Measurements from ENCODE around the gene TRAF5.

Gene TRAF5

DNA sequence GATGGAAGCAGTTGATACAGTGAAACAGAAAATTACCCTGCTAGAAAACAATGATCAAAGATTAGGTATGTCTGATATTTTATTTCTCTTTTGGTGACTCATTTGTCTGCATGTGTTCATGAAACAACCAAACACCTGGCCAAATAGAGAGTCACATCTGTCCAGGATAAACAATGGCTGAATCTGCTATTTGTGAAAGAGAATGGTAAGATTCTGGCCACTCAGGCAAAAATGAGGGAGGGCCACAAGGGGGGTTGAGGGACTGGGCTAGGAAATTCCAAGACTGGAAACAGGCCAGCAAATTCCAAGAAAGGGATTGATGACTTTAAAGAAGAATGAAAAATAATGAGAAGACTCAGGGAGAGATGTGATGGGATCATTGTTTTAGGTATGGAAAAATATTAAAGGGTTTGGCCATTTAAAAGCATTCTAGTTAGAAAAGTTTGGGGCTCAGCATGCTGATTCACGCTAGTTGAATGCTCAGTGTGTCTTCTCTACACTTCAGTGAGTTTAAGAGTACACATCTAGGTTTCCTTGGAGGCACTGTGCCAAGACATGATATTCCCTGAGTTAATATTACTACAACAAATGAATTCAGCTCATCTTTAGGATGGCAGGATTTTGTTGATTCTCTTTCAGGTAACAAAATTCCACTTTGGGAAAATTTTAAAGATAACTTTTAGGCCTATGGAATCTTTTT lies 44.9 kb downstream of the TRAF5 start:
- H3K4me3 ChIP-seq (ENCODE audit: low read depth, low read length): no peak overlapping the region
- DNase-seq: no peak
- no peaks in the 10 kb centered on the region for H3K9me3 ChIP-seq (ENCODE audit: severe bottlenecking)
- H3K27ac ChIP-seq: no peak overlapping the region
- peaks cover 24% of the 10 kb centered on the region for H3K36me3 ChIP-seq
- no peak for TF ChIP-seq CTCF (IDR thresholded peaks at IDR 0.05; ENCODE audit: low read depth, low read length)
- no peaks in the 10 kb centered on the region for H3K27me3 ChIP-seq (ENCODE audit: insufficient read depth, low read depth, severe bottlenecking)

GRCh38 chr1:211372463-211372862 lies 45.8 kb downstream of the TRAF5 start:
- Histone ChIP-seq H3K27me3 (ENCODE audit: insufficient read depth, low read depth, severe bottlenecking) (no peaks in the 10 kb centered on the region), H3K4me3 (ENCODE audit: low read depth, low read length) (no peak overlapping the region), H3K9me3 (ENCODE audit: severe bottlenecking) (no peaks in the 10 kb centered on the region), H3K36me3 (peaks cover 18% of the 10 kb centered on the region), H3K27ac (no peak overlapping the region)
- TF ChIP-seq CTCF (IDR thresholded peaks at IDR 0.05; ENCODE audit: low read depth, low read length): no peak
- DNase-seq: no peak

GRCh38 chr1:211375146-211375818 lies 48.6 kb downstream of the TRAF5 start:
- H3K9me3 ChIP-seq (ENCODE audit: severe bottlenecking): no peaks in the 10 kb centered on the region
- TF ChIP-seq CTCF (IDR thresholded peaks at IDR 0.05; ENCODE audit: low read depth, low read length): no peak

DNA sequence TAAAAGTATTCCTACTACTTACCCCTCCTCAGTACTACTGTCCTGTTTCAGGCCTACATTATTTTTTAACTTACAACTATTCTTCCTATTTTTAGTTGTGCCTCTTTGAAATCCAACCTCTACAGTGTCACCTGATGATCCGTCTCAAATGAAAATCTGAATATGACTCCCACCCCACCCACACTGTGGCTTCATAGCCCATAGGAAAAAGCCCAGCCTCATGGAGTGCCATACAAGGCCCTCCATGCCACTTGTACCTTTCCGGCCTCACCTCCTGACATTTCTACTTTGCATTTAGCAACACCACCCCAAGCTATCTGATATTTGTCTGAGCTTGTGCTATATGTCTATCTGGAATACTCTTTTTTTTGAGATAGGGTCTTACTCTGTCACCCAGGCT lies 49.3 kb downstream of the TRAF5 start:
- Histone ChIP-seq H3K9me3 (ENCODE audit: severe bottlenecking) (no peaks in the 10 kb centered on the region), H3K4me3 (ENCODE audit: low read depth, low read length) (no peak overlapping the region), H3K27ac (no peak overlapping the region), H3K36me3 (peaks cover 14% of the 10 kb centered on the region), H3K27me3 (ENCODE audit: insufficient read depth, low read depth, severe bottlenecking) (no peaks in the 10 kb centered on the region)
- TF ChIP-seq CTCF (IDR thresholded peaks at IDR 0.05; ENCODE audit: low read depth, low read length): no peak
- no peak for DNase-seq

More at GRCh38 chr1:211375146-211375818, 48.6 kb downstream of the TRAF5 start:
- Histone ChIP-seq H3K27me3 (ENCODE audit: insufficient read depth, low read depth, severe bottlenecking) (no peaks in the 10 kb centered on the region), H3K36me3 (peaks cover 14% of the 10 kb centered on the region), H3K4me3 (ENCODE audit: low read depth, low read length) (no peak overlapping the region), H3K27ac (no peak overlapping the region)
- DNase-seq: no peak

DNA sequence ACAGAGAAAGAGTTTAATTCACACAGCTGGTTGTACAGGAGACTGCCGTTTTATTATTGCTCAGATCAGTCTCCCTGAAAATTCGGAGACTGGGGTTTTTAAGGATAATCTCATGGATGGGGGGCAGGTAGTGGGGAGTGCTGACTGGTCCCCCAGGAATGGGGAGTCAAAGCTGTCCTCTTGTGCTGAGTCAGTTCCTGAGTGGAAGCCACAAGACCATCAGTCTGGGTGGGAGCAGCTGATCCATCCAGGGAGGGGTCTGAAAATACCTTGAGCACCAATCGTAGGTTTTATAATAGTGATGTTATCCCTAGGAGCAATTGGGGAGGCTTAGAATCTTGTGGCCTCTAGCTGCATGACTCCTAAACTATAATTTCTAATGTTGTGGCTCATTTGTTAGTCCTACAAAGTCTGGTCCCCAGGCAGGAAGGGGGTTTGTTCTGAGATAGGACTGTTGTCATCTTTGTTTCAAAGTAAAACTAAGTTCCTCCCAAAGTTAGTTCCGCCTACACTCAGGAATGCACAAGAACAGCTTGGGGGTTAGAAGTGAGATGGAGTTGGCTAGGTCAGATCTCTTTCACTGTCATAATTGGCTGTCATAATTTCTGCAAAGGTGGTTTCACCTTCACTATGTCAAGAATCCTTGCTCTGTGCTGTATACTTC lies 50.3 kb downstream of the TRAF5 start:
- peaks cover 10% of the 10 kb centered on the region for H3K36me3 ChIP-seq
- H3K27me3 ChIP-seq (ENCODE audit: insufficient read depth, low read depth, severe bottlenecking): no peaks in the 10 kb centered on the region
- no peak for TF ChIP-seq CTCF (IDR thresholded peaks at IDR 0.05; ENCODE audit: low read depth, low read length)
- no peak overlapping the region for H3K27ac ChIP-seq
- H3K4me3 ChIP-seq (ENCODE audit: low read depth, low read length): no peak overlapping the region
- DNase-seq: no peak
- H3K9me3 ChIP-seq (ENCODE audit: severe bottlenecking): no peaks in the 10 kb centered on the region

Data from WERI-Rb-1 (cell line).